T-helper 1 cell treated with Interleukin-12 subunit alpha and Interleukin-12 subunit beta and Interleukin-4 antibody, amounts not matched to agents 30 μg/mL and 1 μg/mL, for 36 hours (primary cell): ENCODE data around the gene RGS17.
A peak's percentile ranks its signal among the peaks of the same experiment; 100 is the strongest.

Source experiments
- H3K27ac Mint-ChIP-seq: one replicate; pipeline ENCODE4 v1.8.0; 2021; ENCODE audit warnings: mild to moderate bottlenecking, mixed read lengths
- H3K27me3 Mint-ChIP-seq: one replicate; pipeline ENCODE4 v1.8.0; 2021; ENCODE audit warnings: low read depth, mixed read lengths
- H3K36me3 Mint-ChIP-seq: one replicate; pipeline ENCODE4 v1.8.0; 2021; ENCODE audit warnings: low read depth, mixed read lengths
- H3K4me1 Mint-ChIP-seq: one replicate; pipeline ENCODE4 v1.8.0; 2021; ENCODE audit warnings: low read depth, mixed read lengths
- H3K4me3 Mint-ChIP-seq: one replicate; pipeline ENCODE4 v1.8.0; 2021; ENCODE audit warnings: mild to moderate bottlenecking, moderate library complexity, mixed read lengths
- H3K9me3 Mint-ChIP-seq: one replicate; pipeline ENCODE4 v1.8.0; 2021; ENCODE audit warnings: mixed read lengths

Gene RGS17

GRCh38 chr6:153131037-153131981 is at the start of gene RGS17:
TSS of gene RGS17 (minus strand) at chr6:153131282. CDS start at chr6:153044018, 87,264 bp downstream.
- peaks cover 46% of the 10 kb centered on the region for H3K27me3 Mint-ChIP-seq
- no peaks in the 10 kb centered on the region for H3K36me3 Mint-ChIP-seq
- peak within 1 kb of the TSS; percentile 75 for H3K4me3 Mint-ChIP-seq
- H3K27ac Mint-ChIP-seq, result no peak within 1 kb of the TSS
- H3K4me1 Mint-ChIP-seq, result peaks cover 10% of the 10 kb centered on the region
- no peaks in the 10 kb centered on the region for H3K9me3 Mint-ChIP-seq

- Mint-ChIP-seq H3K4me1 (no peaks in the 10 kb centered on the region), H3K27me3 (no peaks in the 10 kb centered on the region), H3K4me3 (no peak overlapping the region), H3K9me3 (no peaks in the 10 kb centered on the region), H3K27ac (no peak overlapping the region), H3K36me3 (no peaks in the 10 kb centered on the region)
Measured at GRCh38 chr6:153172815-153173214, 41.7 kb upstream of the RGS17 start.

- Mint-ChIP-seq H3K36me3 (no peaks in the 10 kb centered on the region), H3K27me3 (no peaks in the 10 kb centered on the region), H3K27ac (no peak overlapping the region), H3K9me3 (no peaks in the 10 kb centered on the region), H3K4me3 (no peak overlapping the region), H3K4me1 (no peaks in the 10 kb centered on the region)
Measured at GRCh38 chr6:153170511-153170910, 39.4 kb upstream of the RGS17 start.

- Mint-ChIP-seq H3K27ac (no peak overlapping the region), H3K4me1 (no peaks in the 10 kb centered on the region), H3K4me3 (no peak overlapping the region), H3K36me3 (no peaks in the 10 kb centered on the region), H3K27me3 (no peaks in the 10 kb centered on the region), H3K9me3 (no peaks in the 10 kb centered on the region)
Measured at GRCh38 chr6:153167907-153168306, 36.8 kb upstream of the RGS17 start.

- Mint-ChIP-seq H3K27ac (no peak overlapping the region), H3K4me3 (no peak overlapping the region), H3K27me3 (no peaks in the 10 kb centered on the region), H3K36me3 (no peaks in the 10 kb centered on the region), H3K4me1 (no peaks in the 10 kb centered on the region), H3K9me3 (no peaks in the 10 kb centered on the region)
Measured at GRCh38 chr6:153167061-153167891, 36.2 kb upstream of the RGS17 start.

GRCh38 chr6:153162646-153163045 is 31.6 kb upstream of the RGS17 start:
- Mint-ChIP-seq H3K36me3 (no peaks in the 10 kb centered on the region), H3K4me1 (no peaks in the 10 kb centered on the region), H3K27ac (no peak overlapping the region), H3K4me3 (no peak overlapping the region), H3K27me3 (no peaks in the 10 kb centered on the region), H3K9me3 (no peaks in the 10 kb centered on the region)

GRCh38 chr6:153162172-153162571 is 31.1 kb upstream of the RGS17 start:
- no peak overlapping the region for H3K27ac Mint-ChIP-seq
- no peaks in the 10 kb centered on the region for H3K27me3 Mint-ChIP-seq
- H3K4me1 Mint-ChIP-seq, result no peaks in the 10 kb centered on the region
- H3K36me3 Mint-ChIP-seq, result no peaks in the 10 kb centered on the region
- no peaks in the 10 kb centered on the region for H3K9me3 Mint-ChIP-seq
- no peak overlapping the region for H3K4me3 Mint-ChIP-seq

- Mint-ChIP-seq H3K36me3 (no peaks in the 10 kb centered on the region), H3K4me1 (no peaks in the 10 kb centered on the region), H3K27ac (no peak overlapping the region), H3K27me3 (no peaks in the 10 kb centered on the region), H3K4me3 (no peak overlapping the region), H3K9me3 (no peaks in the 10 kb centered on the region)
Measured at GRCh38 chr6:153160221-153160620, 29.1 kb upstream of the RGS17 start.

GRCh38 chr6:153150752-153151440 is 19.8 kb upstream of the RGS17 start:
- H3K9me3 Mint-ChIP-seq, result no peaks in the 10 kb centered on the region
- H3K36me3 Mint-ChIP-seq, result no peaks in the 10 kb centered on the region
- no peaks in the 10 kb centered on the region for H3K4me1 Mint-ChIP-seq
- H3K27me3 Mint-ChIP-seq, result no peaks in the 10 kb centered on the region
- no peak overlapping the region for H3K27ac Mint-ChIP-seq
- no peak overlapping the region for H3K4me3 Mint-ChIP-seq

GRCh38 chr6:153150371-153150751 is 19.3 kb upstream of the RGS17 start:
- H3K4me3 Mint-ChIP-seq, result no peak overlapping the region
- H3K9me3 Mint-ChIP-seq, result no peaks in the 10 kb centered on the region
- no peaks in the 10 kb centered on the region for H3K4me1 Mint-ChIP-seq
- no peak overlapping the region for H3K27ac Mint-ChIP-seq
- no peaks in the 10 kb centered on the region for H3K27me3 Mint-ChIP-seq
- H3K36me3 Mint-ChIP-seq, result no peaks in the 10 kb centered on the region

GRCh38 chr6:153149891-153150290 is 18.8 kb upstream of the RGS17 start:
- Mint-ChIP-seq H3K27me3 (no peaks in the 10 kb centered on the region), H3K36me3 (no peaks in the 10 kb centered on the region), H3K4me3 (no peak overlapping the region), H3K4me1 (no peaks in the 10 kb centered on the region), H3K9me3 (no peaks in the 10 kb centered on the region), H3K27ac (no peak overlapping the region)

- no peaks in the 10 kb centered on the region for H3K36me3 Mint-ChIP-seq
- no peaks in the 10 kb centered on the region for H3K27me3 Mint-ChIP-seq
- H3K27ac Mint-ChIP-seq, result no peak overlapping the region
- H3K4me3 Mint-ChIP-seq, result no peak overlapping the region
- no peaks in the 10 kb centered on the region for H3K9me3 Mint-ChIP-seq
- H3K4me1 Mint-ChIP-seq, result no peaks in the 10 kb centered on the region
Measured at GRCh38 chr6:153146413-153146812, 15.3 kb upstream of the RGS17 start.

- Mint-ChIP-seq H3K4me3 (no peak overlapping the region), H3K4me1 (no peaks in the 10 kb centered on the region), H3K9me3 (no peaks in the 10 kb centered on the region)
Measured at GRCh38 chr6:153145591-153145990, 14.5 kb upstream of the RGS17 start.

GRCh38 chr6:153143200-153143599 is 12.1 kb upstream of the RGS17 start:
- no peaks in the 10 kb centered on the region for H3K36me3 Mint-ChIP-seq
- no peaks in the 10 kb centered on the region for H3K4me1 Mint-ChIP-seq
- H3K4me3 Mint-ChIP-seq, result no peak overlapping the region
- H3K27me3 Mint-ChIP-seq, result no peaks in the 10 kb centered on the region
- H3K9me3 Mint-ChIP-seq, result no peaks in the 10 kb centered on the region
- no peak overlapping the region for H3K27ac Mint-ChIP-seq

More at GRCh38 chr6:153145591-153145990, 14.5 kb upstream of the RGS17 start:
- Mint-ChIP-seq H3K27ac (no peak overlapping the region), H3K27me3 (no peaks in the 10 kb centered on the region), H3K36me3 (no peaks in the 10 kb centered on the region)
